GM18499 (cell line): ENCODE measurements around the gene NFATC3.
A peak's percentile ranks its signal among the peaks of the same experiment; 100 is the strongest.

ENCODE experiments used
- ATAC-seq: cut with Tn5 transposase; IDR thresholded peaks from one replicate; pipeline ENCODE4 v1.9.1; 2021; ENCODE audit warnings: moderate number of reproducible peaks; ENCODE audit not compliant: insufficient read depth, unreplicated experiment

NFATC3 gene

DNA sequence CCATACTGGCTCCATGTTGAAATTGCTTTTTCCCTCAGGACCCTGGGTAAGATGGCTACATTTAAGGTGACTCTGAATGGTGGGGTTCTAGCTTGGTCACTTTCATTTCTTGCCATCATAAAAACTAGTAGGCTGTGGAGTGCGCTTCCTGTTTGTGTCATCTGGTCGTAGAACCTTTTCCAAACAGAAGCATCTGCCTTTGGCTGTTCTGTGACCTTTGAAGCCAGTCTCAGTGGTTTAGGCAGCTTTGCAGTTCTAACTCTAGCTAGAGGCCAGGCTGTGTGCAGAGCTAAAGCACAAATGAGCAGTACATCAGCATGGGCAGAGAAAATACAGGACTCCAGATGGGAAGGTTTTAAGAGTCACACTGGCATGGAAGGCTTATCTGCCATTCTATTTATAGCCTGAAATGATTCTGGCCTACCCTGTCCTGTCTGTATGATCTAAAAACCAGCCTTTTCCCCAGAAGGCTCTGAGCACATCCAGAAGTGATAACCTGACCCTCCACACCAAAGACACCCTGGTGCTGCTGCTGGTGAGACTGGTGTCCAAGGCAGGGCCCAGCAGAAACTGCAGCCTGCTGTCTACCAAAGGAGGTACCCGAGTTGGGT is 142.1 kb downstream of the NFATC3 start:
- no peak for ATAC-seq

DNA sequence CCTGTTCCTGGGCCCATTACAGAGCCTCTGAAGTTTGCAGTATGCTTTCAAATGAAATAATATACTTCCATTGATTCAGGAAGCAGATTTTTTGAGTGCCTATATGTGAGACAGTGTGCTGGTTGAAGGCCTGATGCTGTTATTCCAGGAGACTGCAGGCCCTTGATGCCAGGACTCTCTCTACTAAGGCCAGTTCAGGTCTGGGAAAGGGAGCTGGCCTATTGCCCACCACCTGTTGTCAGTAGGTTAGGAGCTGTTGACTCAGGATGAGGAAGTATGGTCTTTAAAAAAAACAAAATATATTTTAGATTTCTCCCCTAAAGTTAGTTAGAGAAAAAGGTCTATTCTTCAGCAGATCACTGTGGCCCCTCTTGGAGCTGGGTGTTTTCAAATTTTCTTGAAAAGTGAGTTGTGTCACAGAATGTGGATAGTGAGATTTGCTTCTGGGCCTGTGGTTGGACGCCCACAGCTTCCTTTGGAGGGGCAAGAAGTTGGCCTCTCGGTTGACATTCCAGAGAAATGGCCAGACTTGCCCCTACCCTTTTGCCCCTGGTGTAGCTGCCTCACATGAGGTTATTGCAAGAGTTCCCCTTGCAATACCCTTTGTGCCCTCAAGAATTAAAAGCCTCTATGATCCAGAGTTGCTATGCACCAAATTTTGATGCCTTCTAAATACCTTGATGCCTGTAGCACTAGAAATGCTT is 142.8 kb downstream of the NFATC3 start:
- no peak for ATAC-seq

GRCh38 chr16:68228652-68229051 is 143.5 kb downstream of the NFATC3 start:
- ATAC-seq, result no peak

GRCh38 chr16:68229431-68230175 is 144.4 kb downstream of the NFATC3 start:
- no peak for ATAC-seq

DNA sequence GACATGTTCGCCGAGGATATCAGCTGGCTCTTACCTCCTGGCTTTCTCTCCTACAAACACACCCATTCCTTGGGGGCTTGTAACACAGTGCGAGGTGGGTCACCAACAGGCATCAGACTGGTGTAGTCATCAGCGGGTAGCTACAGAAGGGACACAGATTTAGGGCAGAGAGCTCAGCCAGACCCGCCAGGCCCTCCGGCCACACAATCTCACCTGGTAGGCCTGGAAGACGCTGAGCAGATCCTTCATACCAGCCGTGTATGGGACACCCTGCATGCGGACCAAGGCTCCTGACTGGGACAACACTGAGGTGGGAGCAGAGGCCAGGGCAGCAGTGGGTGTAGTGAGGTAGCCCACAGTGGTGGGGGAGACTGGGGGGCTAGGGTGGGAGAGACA is 145.0 kb downstream of the NFATC3 start:
- no peak for ATAC-seq

GRCh38 chr16:68230956-68231355 is 145.8 kb downstream of the NFATC3 start:
- ATAC-seq, result no peak

- no peak for ATAC-seq
These were observed 146.4 kb downstream of the NFATC3 start for GRCh38 chr16:68231384-68232136.

- ATAC-seq, result no peak
These were observed 147.2 kb downstream of the NFATC3 start for GRCh38 chr16:68232335-68232734.

GRCh38 chr16:68233085-68233834 is 148.1 kb downstream of the NFATC3 start:
- no peak for ATAC-seq

- ATAC-seq, result no peak
These were observed 148.6 kb downstream of the NFATC3 start for GRCh38 chr16:68233835-68234187.

DNA sequence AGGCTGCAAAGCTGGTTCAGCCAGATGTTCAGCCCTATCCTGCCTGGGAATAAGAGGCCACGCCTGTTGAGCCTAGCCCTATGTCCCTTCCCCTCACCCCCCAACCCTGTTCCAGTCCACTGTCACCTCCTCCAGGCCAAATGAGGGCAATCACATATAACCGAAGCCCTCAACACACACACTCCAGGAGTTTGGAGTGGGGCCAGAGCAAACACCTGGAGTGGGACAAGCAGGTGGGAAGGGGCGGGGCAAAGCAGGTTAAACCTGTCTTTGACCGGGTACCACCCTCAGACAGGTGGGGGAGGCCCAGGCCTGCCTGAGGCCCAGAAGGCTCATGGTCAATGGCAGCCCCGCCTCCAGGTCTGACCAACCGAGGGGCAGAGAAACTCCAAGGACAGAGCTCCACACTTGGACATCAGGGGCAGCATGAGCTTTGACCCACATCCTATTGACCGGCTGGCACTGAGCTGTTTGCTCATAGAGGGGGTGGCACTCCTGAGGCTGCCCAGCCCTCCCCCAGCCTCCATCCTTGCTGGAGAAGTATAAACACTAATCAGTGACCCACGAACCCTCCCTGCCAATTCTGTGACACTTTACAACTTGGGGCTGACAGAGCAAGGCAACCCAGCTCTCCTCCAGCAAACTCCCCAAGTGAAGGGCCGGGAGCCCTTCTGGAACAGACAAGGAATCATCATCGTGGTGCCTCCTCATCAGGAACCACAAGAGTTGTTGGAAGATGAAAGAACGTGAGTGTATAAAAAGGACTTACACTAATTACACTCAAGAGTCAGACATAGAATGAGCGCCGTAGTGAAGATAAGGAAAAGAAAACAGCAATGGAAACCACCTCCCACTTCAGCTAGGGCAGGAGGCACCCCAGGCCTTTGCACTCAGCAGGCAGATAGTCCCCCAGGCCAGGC is 149.3 kb downstream of the NFATC3 start:
- ATAC-seq, result no peak

GRCh38 chr16:68235108-68235886 is 150.1 kb downstream of the NFATC3 start:
- ATAC-seq, result no peak

- ATAC-seq, result no peak
These were observed 150.6 kb downstream of the NFATC3 start, which contains the start of gene ESRP2 for GRCh38 chr16:68235887-68236136. Gene ESRP2 (minus strand): TSS chr16:68236127. CDS start chr16:68236045, 82 bp downstream.

GRCh38 chr16:68236137-68236825 is 151.1 kb downstream of the NFATC3 start:
- no peak for ATAC-seq

- ATAC-seq, result no peak
These were observed 151.7 kb downstream of the NFATC3 start for GRCh38 chr16:68236826-68237242.

DNA sequence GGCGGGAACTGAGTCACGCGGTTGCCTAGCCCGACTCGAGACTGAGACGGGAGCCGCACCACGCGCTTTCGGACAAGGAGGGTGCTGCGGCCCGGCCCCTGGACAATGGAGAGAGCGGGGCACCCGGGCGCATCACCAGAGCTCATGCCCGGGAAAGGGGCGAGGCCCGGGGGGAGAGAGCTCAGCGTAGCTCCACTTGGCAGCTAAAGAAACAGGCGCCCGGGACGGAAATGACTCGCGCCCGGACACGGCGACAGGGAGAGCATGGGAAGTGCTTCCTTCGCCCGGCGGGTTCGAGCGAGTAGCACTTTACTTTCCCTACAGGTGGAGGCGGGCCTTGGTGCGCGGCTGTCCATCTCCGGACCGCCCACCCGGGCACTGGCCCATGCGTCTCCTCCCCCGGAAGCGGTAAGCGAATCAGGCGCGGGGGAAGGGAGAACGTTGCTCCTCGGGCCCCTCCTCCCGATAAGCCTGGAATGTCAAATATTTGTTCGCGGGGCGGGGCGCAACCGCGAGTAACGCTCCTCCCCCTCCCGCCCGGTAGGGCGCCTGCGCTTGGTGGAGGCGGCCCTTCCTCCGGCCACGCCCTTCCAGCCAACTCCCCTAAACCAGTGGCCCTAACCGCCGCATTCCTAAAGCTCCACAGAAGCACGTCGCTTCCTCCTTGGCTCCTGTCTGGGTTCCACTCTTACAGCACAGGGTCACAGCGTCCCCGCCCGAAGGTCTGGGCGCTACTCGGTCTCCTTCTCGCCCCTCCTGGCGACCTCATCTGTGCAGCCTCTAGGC is 152.3 kb downstream of the NFATC3 start:
- ATAC-seq, result peak; percentile 53

DNA sequence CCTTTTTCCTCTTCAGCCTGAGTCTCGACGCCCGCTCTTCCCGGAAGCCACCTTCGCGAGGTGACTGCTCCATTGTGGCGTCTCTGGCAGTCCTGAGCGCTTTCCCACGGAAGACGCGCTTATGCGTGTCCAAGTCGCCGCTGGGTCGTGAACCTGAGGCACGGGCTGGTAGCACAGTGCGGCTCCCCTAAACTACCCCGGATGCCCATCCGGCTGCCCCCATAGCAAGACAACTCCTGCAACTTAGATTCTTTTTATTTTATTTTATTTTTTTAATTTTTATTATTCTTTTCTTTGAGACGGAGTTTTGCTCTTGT is 152.8 kb downstream of the NFATC3 start:
- ATAC-seq, result no peak
